LNCaP clone FGC (cell line): ENCODE data around the gene LRRC4C.
"Not testable (repeated sequence)": the region's sequence is repeated elsewhere in the genome, so short reads cannot be mapped to it uniquely, and the experiment has no call there.

Source experiments
- DNase-seq: peaks from one replicate; pipeline ENCODE4 v3.0.0-alpha.2; 2011; ENCODE audit warnings: low read depth
- H3K4me3 ChIP-seq: 2 replicates; pipeline ENCODE4 v1.5.1; 2011; ENCODE audit warnings: mild to moderate bottlenecking, low read depth, low read length, control low read depth
- CTCF ChIP-seq: IDR thresholded peaks from 2 replicates; pipeline ENCODE4 v1.5.1; 2012; ENCODE audit warnings: mild to moderate bottlenecking; ENCODE audit not compliant: control insufficient read depth, insufficient read depth; ENCODE audit errors: extremely low read depth

The LRRC4C gene

DNA sequence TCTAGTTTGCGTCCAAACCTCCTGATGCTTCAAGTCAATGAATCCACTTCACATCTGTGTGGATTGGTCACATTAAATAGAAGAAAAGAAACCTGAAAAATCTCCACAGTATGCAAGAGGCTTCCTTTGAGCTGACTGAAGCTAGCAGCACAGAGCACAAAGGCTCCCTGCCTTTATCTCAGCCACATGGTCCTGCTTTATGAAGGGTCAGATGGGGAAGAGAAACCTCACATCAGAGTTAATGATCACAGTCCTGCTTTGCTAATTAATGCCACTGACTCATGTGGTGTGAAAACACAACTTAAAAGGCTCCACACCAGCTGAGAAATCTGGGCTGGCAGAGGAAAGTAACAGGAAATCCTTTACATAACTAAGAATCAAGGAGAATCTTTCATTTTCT lies 1291.0 kb downstream of the LRRC4C start:
- no peak overlapping the region for H3K4me3 ChIP-seq
- no peak for TF ChIP-seq CTCF
- DNase-seq: no peak

DNA sequence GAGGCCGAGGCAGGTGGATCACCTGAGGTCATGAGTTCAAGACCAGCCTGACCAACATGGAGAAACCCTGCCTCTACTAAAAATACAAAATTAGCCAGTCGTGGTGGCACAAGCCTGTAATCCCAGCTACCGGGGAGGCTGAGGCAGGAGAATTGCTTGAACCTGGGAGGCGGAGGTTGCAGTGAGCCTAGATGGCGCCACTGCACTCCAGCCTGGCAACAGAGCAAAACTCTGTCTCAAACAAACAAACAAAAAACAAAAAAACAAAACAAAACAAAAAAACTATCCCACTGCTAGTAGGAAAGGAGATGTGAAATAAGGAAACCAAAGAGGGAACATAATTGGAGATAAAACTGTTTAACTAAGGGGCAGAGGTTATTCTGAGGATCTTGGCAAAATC lies 1291.6 kb downstream of the LRRC4C start:
- H3K4me3 ChIP-seq, DNase-seq: not testable (repeated sequence)

GRCh38 chr11:40166892-40167291 lies 1292.6 kb downstream of the LRRC4C start:
- TF ChIP-seq CTCF: no peak
- no peak for DNase-seq
- H3K4me3 ChIP-seq: no peak overlapping the region

GRCh38 chr11:40162901-40163883 lies 1296.3 kb downstream of the LRRC4C start:
- H3K4me3 ChIP-seq: no peak overlapping the region
- no peak for DNase-seq
- no peak for TF ChIP-seq CTCF

GRCh38 chr11:40161854-40162410 lies 1297.5 kb downstream of the LRRC4C start:
- TF ChIP-seq CTCF: no peak
- DNase-seq: no peak
- H3K4me3 ChIP-seq: no peak overlapping the region

- no peak overlapping the region for H3K4me3 ChIP-seq
- TF ChIP-seq CTCF: no peak
- no peak for DNase-seq
Observed at GRCh38 chr11:40160418-40160817, 1299.0 kb downstream of the LRRC4C start.

DNA sequence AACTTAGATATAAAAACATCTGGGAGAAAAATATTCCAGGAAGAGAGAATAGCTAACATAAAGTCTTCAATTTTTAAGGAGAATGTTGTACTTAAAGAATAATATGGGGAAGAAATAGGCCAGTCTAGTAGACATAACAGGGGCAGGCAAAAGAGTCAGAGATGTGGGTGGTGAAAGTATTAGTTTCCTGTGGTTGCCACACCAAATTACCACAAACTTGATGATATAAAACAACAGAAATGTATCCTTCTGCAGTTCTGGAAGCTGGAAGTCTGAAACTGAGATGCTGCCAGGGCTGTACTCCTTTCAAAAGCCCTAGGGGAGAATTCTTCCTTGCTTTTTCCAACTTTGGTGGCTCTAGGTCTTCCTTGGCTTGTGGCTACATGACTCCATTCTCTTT lies 1309.7 kb downstream of the LRRC4C start:
- no peak overlapping the region for H3K4me3 ChIP-seq
- no peak for TF ChIP-seq CTCF
- DNase-seq: no peak
